Measurements from ENCODE around the gene TUFT1. TPM values are rescaled to one million over a fixed set of nuclear protein-coding genes. Genes with fewer than 3 reads are reported as not detected.

The TUFT1 gene
- total RNA-seq, 1 donor from 2014 or later: 10.5 TPM

DNA sequence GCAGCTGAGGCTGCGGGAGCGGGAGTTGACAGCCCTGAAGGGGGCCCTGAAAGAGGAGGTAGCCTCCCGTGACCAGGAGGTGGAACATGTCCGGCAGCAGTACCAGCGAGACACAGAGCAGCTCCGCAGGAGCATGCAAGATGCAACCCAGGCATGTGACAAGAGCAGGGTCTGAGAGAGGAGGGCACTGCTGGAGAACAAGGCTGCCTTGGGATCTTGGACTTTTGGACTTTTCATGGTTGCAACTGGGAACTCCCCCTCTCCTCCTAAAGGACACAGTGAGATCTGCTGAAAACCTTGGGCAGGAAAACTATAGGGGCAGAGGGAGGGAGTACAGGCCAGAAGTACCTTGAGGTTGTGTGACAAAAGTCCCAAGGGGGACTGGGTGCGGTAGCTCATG, 15.4 kb upstream of the TUFT1 start:
- ATAC-seq (no peak), DNase-seq (no peak)
- intact Hi-C loops (cut with DNase I): no loop called here
- Histone ChIP-seq H3K27ac (no peak overlapping the region), H3K9me3 (no peaks in the 10 kb centered on the region), H3K4me3 (no peak overlapping the region), H3K4me1 (peaks cover 5% of the 10 kb centered on the region), H3K27me3 (ENCODE audit: low read depth) (peaks cover 3% of the 10 kb centered on the region), H3K36me3 (peaks cover 21% of the 10 kb centered on the region)
- TF ChIP-seq, protein P1, sequence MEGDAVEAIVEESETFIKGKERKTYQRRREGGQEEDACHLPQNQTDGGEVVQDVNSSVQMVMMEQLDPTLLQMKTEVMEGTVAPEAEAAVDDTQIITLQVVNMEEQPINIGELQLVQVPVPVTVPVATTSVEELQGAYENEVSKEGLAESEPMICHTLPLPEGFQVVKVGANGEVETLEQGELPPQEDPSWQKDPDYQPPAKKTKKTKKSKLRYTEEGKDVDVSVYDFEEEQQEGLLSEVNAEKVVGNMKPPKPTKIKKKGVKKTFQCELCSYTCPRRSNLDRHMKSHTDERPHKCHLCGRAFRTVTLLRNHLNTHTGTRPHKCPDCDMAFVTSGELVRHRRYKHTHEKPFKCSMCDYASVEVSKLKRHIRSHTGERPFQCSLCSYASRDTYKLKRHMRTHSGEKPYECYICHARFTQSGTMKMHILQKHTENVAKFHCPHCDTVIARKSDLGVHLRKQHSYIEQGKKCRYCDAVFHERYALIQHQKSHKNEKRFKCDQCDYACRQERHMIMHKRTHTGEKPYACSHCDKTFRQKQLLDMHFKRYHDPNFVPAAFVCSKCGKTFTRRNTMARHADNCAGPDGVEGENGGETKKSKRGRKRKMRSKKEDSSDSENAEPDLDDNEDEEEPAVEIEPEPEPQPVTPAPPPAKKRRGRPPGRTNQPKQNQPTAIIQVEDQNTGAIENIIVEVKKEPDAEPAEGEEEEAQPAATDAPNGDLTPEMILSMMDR (IDR thresholded peaks at IDR 0.05): no peak

GRCh38 chr1:151526735-151527525, 13.2 kb upstream of the TUFT1 start:
- Histone ChIP-seq H3K27ac (no peak overlapping the region), H3K4me1 (no peaks in the 10 kb centered on the region), H3K27me3 (ENCODE audit: low read depth) (peaks cover 3% of the 10 kb centered on the region), H3K9me3 (no peaks in the 10 kb centered on the region), H3K36me3 (peaks cover 39% of the 10 kb centered on the region), H3K4me3 (no peak overlapping the region)
- intact Hi-C loops (cut with DNase I): no loop called here
- ATAC-seq (no peak), DNase-seq (no peak)
- TF ChIP-seq, protein P1 (IDR thresholded peaks at IDR 0.05): no peak

- DNase-seq (no peak), ATAC-seq (peak in 1 of 2 donors; percentile 19)
- intact Hi-C loops (cut with DNase I): no loop called here
- Histone ChIP-seq H3K9me3 (no peaks in the 10 kb centered on the region), H3K27ac (no peak overlapping the region), H3K4me3 (no peak overlapping the region), H3K4me1 (no peaks in the 10 kb centered on the region), H3K36me3 (peaks cover 56% of the 10 kb centered on the region), H3K27me3 (ENCODE audit: low read depth) (peaks cover 3% of the 10 kb centered on the region)
- TF ChIP-seq, protein P1 (IDR thresholded peaks at IDR 0.05): no peak
These were observed 10.9 kb upstream of the TUFT1 start for GRCh38 chr1:151529211-151529702.

GRCh38 chr1:151529781-151530180, 10.3 kb upstream of the TUFT1 start:
- Histone ChIP-seq H3K27ac (no peak overlapping the region), H3K4me1 (no peaks in the 10 kb centered on the region), H3K9me3 (no peaks in the 10 kb centered on the region), H3K27me3 (ENCODE audit: low read depth) (no peaks in the 10 kb centered on the region), H3K36me3 (peaks cover 51% of the 10 kb centered on the region), H3K4me3 (no peak overlapping the region)
- intact Hi-C loops (cut with DNase I): no loop called here
- TF ChIP-seq, protein P1 (IDR thresholded peaks at IDR 0.05): no peak
- ATAC-seq (no peak), DNase-seq (no peak)

- ATAC-seq (no peak), DNase-seq (no peak)
- no peaks in the 10 kb centered on the region for H3K9me3 ChIP-seq
- intact Hi-C loops (cut with DNase I): no loop called here
- no peak overlapping the region for H3K27ac ChIP-seq
- TF ChIP-seq, protein P1 (IDR thresholded peaks at IDR 0.05): no peak
- no peak overlapping the region for H3K4me3 ChIP-seq
- no peaks in the 10 kb centered on the region for H3K4me1 ChIP-seq
- peaks cover 50% of the 10 kb centered on the region for H3K36me3 ChIP-seq
- H3K27me3 ChIP-seq (ENCODE audit: low read depth): no peaks in the 10 kb centered on the region
These were observed 9.6 kb upstream of the TUFT1 start for GRCh38 chr1:151530461-151530860.

Data from lower lobe of right lung (tissue), 2 donors.